ENCODE measurements around the gene COX5A.

GRCh38 chr15:74872702-74873035 lies 65.2 kb downstream of the COX5A start:
- TF ChIP-seq ZNF274 (IDR thresholded peaks at IDR 0.05; ENCODE audit: low read depth, low read length): no peak
- no peak for TF ChIP-seq SUZ12 (IDR thresholded peaks at IDR 0.05; ENCODE audit: extremely low read depth, insufficient read depth, insufficient read length)
- TF ChIP-seq YY1 (IDR thresholded peaks at IDR 0.05; ENCODE audit: insufficient read depth, insufficient read length): no peak
